Stimulated activated CD4-positive, alpha-beta T cell treated with anti-CD3 and anti-CD28 coated beads, TNF-alpha, amount 100 ng/mL, for 24 hours (primary cell): ENCODE results near the gene CINP.
"Not testable (repeated sequence)": the region's sequence is repeated elsewhere in the genome, so short reads cannot be mapped to it uniquely, and the experiment has no call there.

Experiments used
- DNase-seq, 3 experiments: peaks; one replicate each; pipeline ENCODE4 v3.0.0-alpha.2; 2020; ENCODE audit warnings: low read depth in 3 of 3

Gene CINP

DNA sequence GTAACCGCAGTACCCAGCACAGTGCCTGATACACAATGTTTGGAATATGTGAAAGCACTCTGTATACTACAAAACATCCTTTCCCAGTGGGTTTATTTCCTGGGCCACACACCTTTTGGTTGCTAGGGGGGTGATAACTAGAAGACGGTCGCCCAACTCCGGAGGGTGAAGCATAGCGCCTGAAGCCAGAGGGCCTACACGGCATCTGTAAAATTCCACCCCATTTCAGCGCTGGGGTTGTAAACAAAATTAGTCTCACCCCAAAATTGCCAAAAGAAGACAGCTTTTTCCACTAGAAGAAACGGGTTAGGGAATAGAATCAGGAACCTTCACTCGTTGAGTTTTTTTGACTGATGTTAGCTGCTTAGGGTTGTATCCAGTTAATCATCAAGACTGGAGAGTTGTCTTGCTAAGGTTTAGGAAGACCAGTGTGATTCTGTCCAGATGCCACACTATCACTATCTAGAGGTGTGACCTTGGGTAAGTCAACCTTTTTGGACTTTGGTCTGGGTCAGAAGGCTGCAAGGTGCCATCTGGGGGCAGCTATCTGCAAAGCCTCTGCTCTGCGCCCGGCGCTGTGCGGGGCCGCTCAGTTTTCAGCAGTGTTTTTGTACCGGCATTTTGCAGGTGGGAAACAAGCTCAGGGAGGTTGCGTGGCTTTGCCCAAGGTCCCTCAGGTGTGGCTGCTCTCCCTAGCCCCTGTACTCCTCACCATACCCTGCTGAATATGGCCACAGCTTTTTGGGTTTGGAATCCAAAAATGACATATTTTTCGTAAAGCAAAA is 41.8 kb downstream of the CINP start:
- DNase-seq: no peak

DNA sequence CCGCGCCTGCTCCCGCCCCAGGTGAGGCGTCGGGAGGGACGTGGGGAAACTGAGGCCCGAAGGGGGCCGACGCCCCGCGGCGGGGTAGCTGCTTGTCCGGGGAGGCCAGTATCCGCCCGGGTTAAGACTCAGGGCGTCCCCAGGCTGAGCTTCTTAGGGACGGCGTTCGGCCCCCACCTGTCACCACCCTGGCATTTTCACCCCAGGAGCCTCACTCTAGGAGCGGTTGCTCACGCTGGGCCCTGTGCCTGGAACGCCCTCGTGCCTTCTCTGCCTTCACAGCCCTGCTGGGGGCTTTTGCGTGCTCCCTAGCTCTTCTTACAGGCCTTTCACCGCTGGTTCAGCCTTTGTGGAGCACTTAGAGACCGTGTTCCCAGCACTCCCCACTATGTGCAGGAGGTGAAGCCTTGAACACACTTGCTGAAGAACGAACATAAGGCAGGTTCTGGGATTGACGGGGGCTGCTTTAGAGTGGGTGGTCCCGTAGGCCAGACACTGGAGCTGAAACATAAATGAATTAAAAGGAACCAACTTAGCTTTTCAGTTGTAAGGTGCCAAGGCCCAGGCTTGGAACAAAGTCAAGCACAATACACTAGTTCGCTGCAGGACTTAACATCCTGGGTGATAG is 42.5 kb downstream of the CINP start:
- DNase-seq: peak in 1 of 3 experiments; percentile 35

- DNase-seq: peak; percentile 88 to 95 (median 93)
Measured at GRCh38 chr14:102319351-102320032, 43.2 kb downstream of the CINP start, which contains the start of gene ZNF839. Gene ZNF839, plus strand, starts transcription at chr14:102319746. Its CDS starts 20 bp downstream, at chr14:102319766.

DNA sequence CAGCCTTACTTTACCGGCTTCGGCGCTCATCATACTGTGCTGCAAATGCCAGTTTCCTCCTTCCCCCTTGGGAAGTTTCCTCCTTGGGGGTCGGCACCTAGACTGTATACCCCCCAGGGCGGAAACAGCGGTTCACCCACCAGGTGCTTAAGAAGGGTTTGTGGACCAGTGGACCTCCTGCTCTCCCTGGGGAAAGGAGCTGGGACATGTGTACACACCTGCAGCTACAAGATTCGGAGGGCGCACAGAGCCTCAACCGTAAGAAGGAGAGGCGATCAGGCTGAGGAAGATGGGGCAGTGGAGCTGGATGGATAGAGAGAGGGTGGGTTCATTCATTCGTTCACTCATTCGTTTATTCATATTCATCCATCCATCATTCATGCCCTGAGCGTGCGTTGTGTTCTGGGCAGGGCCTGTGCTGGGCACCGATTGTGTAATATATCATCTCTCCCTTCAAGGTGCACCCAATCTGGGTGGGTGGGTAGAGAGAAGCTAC is 43.9 kb downstream of the CINP start:
- DNase-seq: no peak

DNA sequence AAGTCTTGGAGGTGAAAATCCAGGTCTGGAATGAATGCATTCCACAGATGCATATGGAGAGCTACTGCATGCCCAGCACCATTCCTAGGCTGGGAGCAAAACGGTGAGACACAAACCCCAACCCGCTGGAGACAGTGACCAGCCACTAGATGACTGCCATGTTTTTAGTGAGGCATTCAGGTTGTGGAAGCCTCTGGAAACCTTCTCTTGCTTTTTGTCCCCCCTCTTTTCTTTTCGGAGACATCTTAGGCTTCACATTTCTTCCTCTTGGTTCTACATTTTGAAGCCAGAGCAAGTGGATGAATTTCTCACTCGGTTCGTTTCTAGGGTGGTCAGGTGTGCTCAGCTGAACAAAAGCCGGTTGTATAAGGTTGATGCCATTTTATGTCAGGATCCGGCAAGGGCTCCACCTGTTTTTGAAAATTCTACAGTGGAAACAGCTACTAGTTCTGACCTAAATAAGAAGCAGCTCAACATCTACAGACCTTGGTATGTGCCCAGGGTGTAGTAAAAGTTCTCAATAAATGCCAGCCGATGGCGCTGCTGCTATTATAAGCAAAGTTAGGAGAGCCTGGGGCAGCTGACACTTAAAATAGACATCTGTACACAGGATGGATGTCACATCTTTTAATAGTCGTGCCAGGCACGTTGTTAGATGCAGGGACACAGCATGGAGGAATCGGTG is 45.0 kb downstream of the CINP start:
- DNase-seq: peak in 1 of 3 experiments; percentile 15

DNA sequence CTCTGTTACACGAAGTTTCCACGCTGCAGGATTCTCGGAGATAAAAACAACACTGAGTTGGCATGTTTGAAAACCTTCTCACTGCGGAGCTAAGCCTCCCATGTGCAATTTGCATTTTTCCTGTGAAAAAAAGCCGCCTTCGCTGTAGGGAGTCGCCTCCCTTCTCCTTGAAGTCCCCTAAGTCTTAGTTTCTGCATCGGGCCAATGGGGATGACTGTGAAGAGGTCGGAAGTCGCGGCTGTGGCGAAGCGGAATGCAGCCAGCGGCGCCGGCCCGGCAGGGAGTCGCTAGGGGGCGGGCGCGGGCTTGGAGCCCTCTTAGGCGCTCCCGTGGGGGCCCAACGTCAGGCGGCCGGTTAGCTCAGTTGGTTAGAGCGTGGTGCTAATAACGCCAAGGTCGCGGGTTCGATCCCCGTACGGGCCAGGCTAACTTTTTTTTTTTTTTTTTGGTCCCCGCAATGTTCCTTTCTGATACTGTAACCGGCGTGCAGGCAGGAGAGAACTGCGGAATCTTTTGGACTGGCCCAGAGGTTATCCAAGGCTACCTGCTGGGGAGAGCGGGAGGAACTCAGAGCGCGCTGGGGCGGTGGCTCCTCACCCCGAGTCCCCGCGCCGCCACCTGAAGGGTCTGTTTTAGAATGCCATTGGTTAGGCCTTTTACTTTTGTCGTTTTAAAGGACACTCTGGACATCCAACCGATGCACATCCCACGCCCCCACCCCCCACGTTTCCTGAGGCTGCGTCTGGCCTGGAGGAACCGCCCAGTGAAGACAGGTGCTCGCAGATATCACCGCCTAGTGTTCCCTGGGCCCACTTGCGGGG is 45.7 kb downstream of the CINP start:
- peak; percentile 92 to 96 (median 92) for DNase-seq

GRCh38 chr14:102316338-102316742 is 46.4 kb downstream of the CINP start:
- DNase-seq: no peak

DNA sequence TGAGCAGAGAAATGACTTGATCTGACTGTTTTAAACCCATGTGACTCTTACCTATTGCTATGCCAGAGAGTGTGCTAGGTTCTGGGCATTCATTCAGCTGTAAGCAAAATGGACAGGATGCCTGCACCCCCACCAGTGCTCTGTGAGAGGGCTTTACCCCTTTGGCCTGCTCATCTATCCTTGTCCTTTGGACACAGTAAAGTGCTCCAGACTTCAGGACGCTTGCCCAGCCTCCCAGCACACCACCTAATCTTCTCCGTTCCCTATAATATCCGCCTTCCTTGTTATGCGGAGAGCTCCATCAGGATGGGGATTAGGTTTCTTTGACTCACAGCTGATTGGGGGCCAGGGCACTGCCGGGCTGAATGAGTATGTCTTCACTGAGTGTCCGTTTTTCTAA is 47.6 kb downstream of the CINP start:
- no peak for DNase-seq

- DNase-seq: peak; percentile 64 to 78 (median 67)
Measured at GRCh38 chr14:102314242-102315011, 48.3 kb downstream of the CINP start.

GRCh38 chr14:102304611-102305506 is 57.8 kb downstream of the CINP start, which contains the start of gene MOK:
Gene MOK, minus strand, starts transcription at chr14:102305164. Its CDS starts 196 bp downstream, at chr14:102304968.
- peak; percentile 92 to 96 (median 95) for DNase-seq

DNA sequence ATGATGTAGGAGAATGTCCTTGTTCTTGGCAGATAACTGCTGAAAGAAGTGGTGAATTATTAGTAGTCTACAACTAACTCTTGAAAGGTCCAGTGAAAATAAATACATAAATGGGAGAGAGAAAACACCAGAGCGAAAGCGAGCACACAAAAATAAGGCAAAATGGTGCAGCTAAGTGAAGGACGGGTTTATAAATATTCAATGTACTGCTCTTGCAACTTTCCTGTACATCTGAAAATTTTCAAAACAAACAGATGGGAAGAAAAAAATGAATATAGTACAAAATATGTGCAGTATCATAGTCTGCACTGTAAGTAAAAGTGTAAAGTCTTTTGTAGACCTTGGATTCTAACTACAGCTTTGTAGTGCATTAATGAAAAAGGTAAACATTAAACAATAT is 59.0 kb downstream of the CINP start:
- no peak for DNase-seq

- not testable (repeated sequence) for DNase-seq
Measured at GRCh38 chr14:102298303-102299070, 64.2 kb downstream of the CINP start.
